SK-N-SH (cell line): ENCODE results near the gene CD36. TPM values are rescaled to one million over a fixed set of nuclear protein-coding genes. Genes with fewer than 3 reads are reported as not detected.

ENCODE experiments used
- CTCF ChIA-PET: fragments of 300-600, 350-600 bp; formaldehyde crosslinking; extraction: SDS; loops from one replicate; lab custom pipeline; 2021; lab: Yijun Ruan, JAX
- POLR2A ChIA-PET: fragments of 350-600 bp; sonication (Branson Sonifier 250); formaldehyde crosslinking; extraction: SDS; loops from one replicate; lab custom pipeline; 2020; ENCODE audit warnings: antibody characterized with exemption, inconsistent platforms; lab: Yijun Ruan, JAX
- DNase-seq: peaks from one replicate; pipeline ENCODE4 v3.0.0; 2012
- H2AFZ ChIP-seq: fragments of 200-600 bp; sonication (generic); 2 replicates; pipeline ENCODE4 v1.8.1; 2016; ENCODE audit warnings: antibody characterized with exemption, mild to moderate bottlenecking, low read depth
- H3F3A ChIP-seq: fragments of 200-600 bp; sonication (generic); replicated peaks from 2 replicates; pipeline ENCODE3; 2016; ENCODE audit warnings: antibody characterized with exemption, mild to moderate bottlenecking; ENCODE audit not compliant: insufficient read depth
- H3K27ac ChIP-seq, 2 experiments: fragments of 200-500 bp in 1 of 2; fragments of 200-600 bp in 1 of 2; sonication (Bioruptor generic) in 1 of 2; sonication (generic), shearing (Covaris generic) in 1 of 2; 2 replicates each; pipeline versions ENCODE4 v1.5.1 to v1.6.1; 2014 to 2016; ENCODE audit warnings: low read depth in 2 of 2, inconsistent platforms in 1 of 2, low read length in 1 of 2, mild to moderate bottlenecking in 1 of 2, mixed read lengths in 1 of 2
- H3K27me3 ChIP-seq: fragments of 200-600 bp; sonication (generic), shearing (Covaris generic); 2 replicates; pipeline ENCODE4 v1.6.1; 2016; ENCODE audit warnings: mixed run types; ENCODE audit not compliant: insufficient read depth
- H3K36me3 ChIP-seq, 2 experiments: fragments of 200-500 bp in 1 of 2; fragments of 200-600 bp in 1 of 2; sonication (Bioruptor generic) in 1 of 2; sonication (generic) in 1 of 2; replicated peaks in 1 of 2; 2 replicates each; pipeline versions ENCODE3 to v1.5.1; 2014 to 2016; ENCODE audit warnings: low read length in 1 of 2, mild to moderate bottlenecking in 1 of 2; ENCODE audit not compliant: insufficient read depth in 2 of 2, control insufficient read depth in 1 of 2
- H3K4me1 ChIP-seq, 2 experiments: fragments of 200-500 bp in 1 of 2; fragments of 200-600 bp in 1 of 2; sonication (Bioruptor generic) in 1 of 2; sonication (generic), shearing (Covaris generic) in 1 of 2; 2 replicates each; pipeline versions ENCODE4 v1.5.1 to v1.6.1; 2014 to 2016; ENCODE audit warnings: low read depth in 1 of 2, low read length in 1 of 2, mixed run types in 1 of 2; ENCODE audit not compliant: insufficient read depth in 2 of 2, control insufficient read depth in 1 of 2
- H3K4me2 ChIP-seq: fragments of 200-600 bp; sonication (generic), shearing (Covaris generic); 2 replicates; pipeline ENCODE4 v1.6.1; 2017; ENCODE audit warnings: mixed run types
- H3K4me3 ChIP-seq, 2 experiments: fragments of 200-500 bp in 1 of 2; fragments of 200-600 bp in 1 of 2; sonication (Bioruptor generic) in 1 of 2; sonication (generic), shearing (Covaris generic) in 1 of 2; 2 replicates each; pipeline versions ENCODE4 v1.5.1 to v1.8.1; 2014 to 2016; ENCODE audit warnings: low read depth in 2 of 2, inconsistent platforms in 1 of 2, low read length in 1 of 2, mild to moderate bottlenecking in 1 of 2, mixed read lengths in 1 of 2, moderate library complexity in 1 of 2
- H3K79me2 ChIP-seq: fragments of 200-600 bp; sonication (generic); 2 replicates; pipeline ENCODE4 v1.8.1; 2017; ENCODE audit warnings: mild to moderate bottlenecking; ENCODE audit not compliant: insufficient read depth
- H3K9ac ChIP-seq: fragments of 200-600 bp; sonication (generic); 2 replicates; pipeline ENCODE4 v1.6.1; 2017; ENCODE audit warnings: mixed run types
- H3K9me2 ChIP-seq: fragments of 200-600 bp; sonication (generic); 2 replicates; pipeline ENCODE4 v1.6.1; 2017; ENCODE audit warnings: mixed run types
- H3K9me3 ChIP-seq: fragments of 200-600 bp; sonication (generic); 2 replicates; pipeline ENCODE4 v1.6.1; 2017; ENCODE audit warnings: mixed run types, mild to moderate bottlenecking, moderate library complexity
- H4K20me1 ChIP-seq: fragments of 200-600 bp; sonication (generic); 2 replicates; pipeline ENCODE4 v1.6.1; 2017; ENCODE audit warnings: mild to moderate bottlenecking, mixed run types; ENCODE audit not compliant: insufficient read depth
- CHD2 ChIP-seq: fragments of 150-350 bp; IDR thresholded peaks from 2 replicates; pipeline ENCODE4 v1.6.1; 2018; ENCODE audit warnings: low read length; ENCODE audit not compliant: partially characterized antibody
- CTCF ChIP-seq: fragments of 200-600 bp; sonication (generic); IDR thresholded peaks from 2 replicates; pipeline ENCODE4 v1.6.1; 2017; ENCODE audit warnings: antibody characterized with exemption, mild to moderate bottlenecking, moderate library complexity
- EP300 ChIP-seq, 2 experiments: IDR thresholded peaks; 2 replicates each; pipeline versions ENCODE4 v1.4.0 to v1.6.1; 2012; ENCODE audit warnings: borderline replicate concordance in 1 of 2, low read depth in 1 of 2, low read length in 1 of 2
- EZH2phosphoT487 ChIP-seq: fragments of 200-600 bp; sonication (generic); IDR thresholded peaks from 2 replicates; pipeline ENCODE4 v1.6.1; 2017; ENCODE audit warnings: low read depth, mixed run types, mild to moderate bottlenecking, antibody characterized with exemption, moderate library complexity, borderline replicate concordance
- FOSL2 ChIP-seq: IDR thresholded peaks from 2 replicates; pipeline ENCODE4 v1.4.0; 2012; ENCODE audit warnings: low read depth, mild to moderate bottlenecking, moderate library complexity, borderline replicate concordance
- FOXJ3 ChIP-seq: sonication (generic); formaldehyde crosslinking; IDR thresholded peaks from 2 replicates; pipeline ENCODE4 v1.5.1; 2020; ENCODE audit warnings: mild to moderate bottlenecking, missing genetic modification reagents
- IRF3 ChIP-seq: fragments of 150-350 bp; IDR thresholded peaks from 2 replicates; pipeline ENCODE4 v1.6.1; 2016; ENCODE audit warnings: mild to moderate bottlenecking, low read depth, low read length
- MAX ChIP-seq: IDR thresholded peaks from 2 replicates; pipeline ENCODE4 v1.4.0; 2012; ENCODE audit warnings: low read depth
- MEF2A ChIP-seq: IDR thresholded peaks from 2 replicates; pipeline ENCODE4 v1.4.0; 2012; ENCODE audit warnings: low read depth, borderline replicate concordance
- NRF1 ChIP-seq: IDR thresholded peaks from 2 replicates; pipeline ENCODE4 v1.6.1; 2012; ENCODE audit warnings: low read depth, mild to moderate bottlenecking, low read length
- PBX3 ChIP-seq: IDR thresholded peaks from 2 replicates; pipeline ENCODE4; 2012
- RAD21 ChIP-seq: IDR thresholded peaks from 2 replicates; pipeline ENCODE4 v1.6.1; 2012; ENCODE audit warnings: mild to moderate bottlenecking, low read length
- RCOR1 ChIP-seq: fragments of 150-350 bp; IDR thresholded peaks from 2 replicates; pipeline ENCODE4 v1.6.1; 2017; ENCODE audit warnings: antibody characterized with exemption, low read length
- RFX5 ChIP-seq: IDR thresholded peaks from 2 replicates; pipeline ENCODE4 v1.6.1; 2012; ENCODE audit warnings: mild to moderate bottlenecking, improper control_type of control experiment, low read length
- SMC3 ChIP-seq: IDR thresholded peaks from 2 replicates; pipeline ENCODE4 v1.6.1; 2012; ENCODE audit warnings: low read depth, low read length, improper control_type of control experiment
- USF1 ChIP-seq: IDR thresholded peaks from 2 replicates; pipeline ENCODE4 v1.4.0; 2012; ENCODE audit warnings: low read depth, borderline replicate concordance
- YY1 ChIP-seq: IDR thresholded peaks from 2 replicates; pipeline ENCODE4 v1.4.0; 2012; ENCODE audit warnings: low read depth, mild to moderate bottlenecking
- ZBTB33 ChIP-seq: IDR thresholded peaks from 2 replicates; pipeline ENCODE4 v1.4.0; 2012; ENCODE audit warnings: low read depth, borderline replicate concordance
- WGBS: methylation state at CpG from one replicate; pipeline ENCODE4 v1.1.6; 2017; ENCODE audit warnings: low lambda C conversion rate; 5-methylcytosine and 5-hydroxymethylcytosine counted together
- polyA plus RNA-seq, 3 experiments: library from polyadenylated mRNA; depleted of rRNA; stranded (reverse); fragments of >200 nt; gene quantifications; 2 replicates each; pipeline ENCODE4 v1.2.3, GENCODE V29; 2012

Gene CD36
- polyA plus RNA-seq, 1 of the 3 experiments (the other 2 are of a cell fraction) = 0.10 TPM

- no peak overlapping the region for H3K27ac ChIP-seq
- H3K4me3 ChIP-seq = no peak overlapping the region
- H3K9ac ChIP-seq = no peak overlapping the region
- H3F3A ChIP-seq = peaks cover 19% of the 10 kb centered on the region
- 78% methylated on average over 5 of the region's 5 CpGs for WGBS
- no peak overlapping the region for H2AFZ ChIP-seq
- no peak for TF ChIP-seq RFX5
- H3K79me2 ChIP-seq = no peaks in the 10 kb centered on the region
- no peak overlapping the region for H3K4me2 ChIP-seq
- DNase-seq = no peak
- CTCF ChIA-PET = no interaction called here
- H3K36me3 ChIP-seq = no peaks in the 10 kb centered on the region
- no peaks in the 10 kb centered on the region for H3K9me2 ChIP-seq
- H3K4me1 ChIP-seq = peaks cover 3 to 20% of the 10 kb centered on the region in 2 experiments
- POLR2A ChIA-PET = no interaction called here
- H3K9me3 ChIP-seq = no peaks in the 10 kb centered on the region
- H3K27me3 ChIP-seq = no peaks in the 10 kb centered on the region
- no peaks in the 10 kb centered on the region for H4K20me1 ChIP-seq
Observed at GRCh38 chr7:80614851-80615271, 23.6 kb upstream of the CD36 start.

GRCh38 chr7:80618096-80618495 is 20.3 kb upstream of the CD36 start:
- H3K4me2 ChIP-seq = no peak overlapping the region
- TF ChIP-seq ZBTB33 = no peak
- no peak for TF ChIP-seq MEF2A
- TF ChIP-seq USF1 = no peak
- no peak for TF ChIP-seq EP300 (IDR thresholded peaks at IDR 0.05; ENCODE audit: borderline replicate concordance in 1 of 2, low read depth in 1 of 2, low read length in 1 of 2)
- no peak for TF ChIP-seq CTCF
- no peak for TF ChIP-seq RCOR1
- TF ChIP-seq CHD2 = no peak
- TF ChIP-seq FOXJ3 = no peak
- no peak for TF ChIP-seq YY1
- no peak for TF ChIP-seq SMC3
- TF ChIP-seq EZH2phosphoT487 = no peak
- TF ChIP-seq NRF1 = no peak
- no peak for TF ChIP-seq RAD21
- no peak for TF ChIP-seq MAX
- no peak for TF ChIP-seq FOSL2
- no peak for TF ChIP-seq PBX3
- no peak for TF ChIP-seq IRF3
- TF ChIP-seq, all 33 proteins: peak for 0
- no peaks in the 10 kb centered on the region for H3K9me3 ChIP-seq
- no peak overlapping the region for H2AFZ ChIP-seq
- POLR2A ChIA-PET = no interaction called here
- H3K27ac ChIP-seq = no peak overlapping the region
- no peak overlapping the region for H3K9ac ChIP-seq
- H3K9me2 ChIP-seq = no peaks in the 10 kb centered on the region
- H3K27me3 ChIP-seq = no peaks in the 10 kb centered on the region
- no peak for DNase-seq
- no peaks in the 10 kb centered on the region for H3K79me2 ChIP-seq
- H3K36me3 ChIP-seq = no peaks in the 10 kb centered on the region
- WGBS = 85% methylated on average over 1 of the region's 1 CpG
- H4K20me1 ChIP-seq = no peaks in the 10 kb centered on the region
- H3K4me3 ChIP-seq = no peak overlapping the region
- peaks cover 11% of the 10 kb centered on the region for H3F3A ChIP-seq
- peaks cover 0 to 6% of the 10 kb centered on the region in 2 experiments; a peak in 1 of 4 replicates for H3K4me1 ChIP-seq
- CTCF ChIA-PET = interaction anchor here (1.2 kb wide), 2 partner anchors 41 to 104 kb away, joined by 3 to 4 read pairs; no protein-coding TSS in a partner anchor
